ENCODE results near the gene RCBTB2. TPM values are rescaled to one million over a fixed set of nuclear protein-coding genes. Genes with fewer than 3 reads are reported as not detected.

The RCBTB2 gene
- total RNA-seq, 3 donors from 2014 or later: 10.8 to 16.1 (median 14.9) TPM

DNA sequence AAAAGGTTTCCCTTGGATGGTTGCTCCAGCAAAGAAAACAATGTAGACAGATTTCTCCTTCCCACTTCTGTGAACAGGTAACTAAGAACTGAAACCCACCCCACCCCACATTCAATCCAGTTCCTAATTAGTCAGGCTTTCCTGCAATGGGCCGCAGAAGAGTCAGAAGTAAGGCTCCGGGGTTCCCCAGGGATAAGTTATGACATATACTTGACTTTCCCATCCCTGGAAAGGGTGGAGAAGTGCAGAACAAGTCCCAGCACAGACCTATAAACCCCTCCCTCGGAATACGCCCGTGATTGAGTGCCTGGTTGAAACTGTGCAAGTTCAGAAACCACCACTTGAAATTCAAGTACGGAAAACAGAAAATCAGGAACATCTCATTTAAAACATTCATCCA is 24.9 kb downstream of the RCBTB2 start:
- no peaks in the 10 kb centered on the region for H3K36me3 ChIP-seq
- no peak overlapping the region for H3K4me3 ChIP-seq
- H3K9me3 ChIP-seq: no peaks in the 10 kb centered on the region
- DNase-seq (ENCODE audit: low spot score in 2 of 2): no peak
- no peak for TF ChIP-seq POLR2A (IDR thresholded peaks at IDR 0.05)
- TF ChIP-seq CTCF (IDR thresholded peaks at IDR 0.05): no peak
- no peaks in the 10 kb centered on the region for H3K27me3 ChIP-seq
- intact Hi-C loops (cut with DNase I; ENCODE audit: low total_unique reads): no loop called here
- H3K27ac ChIP-seq: peak overlapping the region in 1 of 2 donors; percentile 85
- peaks cover 0 to 9% of the 10 kb centered on the region in 2 donors for H3K4me1 ChIP-seq

- Histone ChIP-seq H3K9me3 (no peaks in the 10 kb centered on the region), H3K4me3 (no peak overlapping the region), H3K27me3 (no peaks in the 10 kb centered on the region), H3K36me3 (no peaks in the 10 kb centered on the region), H3K4me1 (peaks cover 0 to 9% of the 10 kb centered on the region in 2 donors), H3K27ac (peak overlapping the region; percentile 85 to 92)
- TF ChIP-seq POLR2AphosphoS5 (IDR thresholded peaks at IDR 0.05) (peak in 1 of 3 donors; percentile 18), CTCF (IDR thresholded peaks at IDR 0.05) (no peak), POLR2A (IDR thresholded peaks at IDR 0.05) (no peak)
- peak in 1 of 2 donors; percentile 88 for DNase-seq (ENCODE audit: low spot score in 2 of 2)
- intact Hi-C loops (cut with DNase I; ENCODE audit: low total_unique reads): no loop called here
Measured at GRCh38 chr13:48507021-48507420, 25.9 kb downstream of the RCBTB2 start.

- DNase-seq (ENCODE audit: low spot score in 2 of 2): no peak
- Histone ChIP-seq H3K27me3 (no peaks in the 10 kb centered on the region), H3K4me3 (peak overlapping the region in 2 of 3 donors; percentile 3 to 37), H3K36me3 (no peaks in the 10 kb centered on the region), H3K9me3 (no peaks in the 10 kb centered on the region), H3K27ac (peak overlapping the region; percentile 85 to 92), H3K4me1 (peaks cover 0 to 9% of the 10 kb centered on the region in 2 donors)
- no peak for TF ChIP-seq POLR2A (IDR thresholded peaks at IDR 0.05)
- TF ChIP-seq CTCF (IDR thresholded peaks at IDR 0.05): no peak
- TF ChIP-seq POLR2AphosphoS5 (IDR thresholded peaks at IDR 0.05): no peak
- intact Hi-C loops (cut with DNase I; ENCODE audit: low total_unique reads): no loop called here
Measured at GRCh38 chr13:48506092-48506701, 26.7 kb downstream of the RCBTB2 start.

DNA sequence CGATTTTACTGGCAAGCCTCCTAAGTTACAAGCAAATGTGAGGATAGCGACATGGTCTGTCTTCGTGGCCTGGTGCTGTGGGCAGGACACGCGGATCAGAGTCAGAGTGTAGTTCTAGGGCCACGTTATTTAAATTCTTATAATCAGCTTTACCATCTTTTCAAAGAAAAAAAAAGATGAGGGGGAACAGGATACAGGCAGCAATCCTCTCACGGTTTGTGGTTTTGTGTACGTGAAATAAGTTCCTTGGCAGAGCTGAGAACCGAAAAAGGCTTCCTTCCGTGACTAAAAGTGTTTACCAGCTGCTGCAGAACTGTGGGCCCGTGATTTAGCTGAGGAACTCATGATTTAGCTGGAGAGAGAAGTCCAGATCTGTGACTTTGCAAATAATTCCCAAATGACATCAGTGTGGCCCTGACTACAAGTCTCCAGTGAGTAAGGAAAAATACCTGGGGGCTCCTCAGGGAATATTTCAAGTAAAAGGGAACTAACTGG is 27.2 kb downstream of the RCBTB2 start:
- no peak for TF ChIP-seq CTCF (IDR thresholded peaks at IDR 0.05)
- TF ChIP-seq POLR2AphosphoS5 (IDR thresholded peaks at IDR 0.05): no peak
- TF ChIP-seq POLR2A (IDR thresholded peaks at IDR 0.05): no peak
- Histone ChIP-seq H3K27me3 (no peaks in the 10 kb centered on the region), H3K36me3 (no peaks in the 10 kb centered on the region), H3K27ac (peak overlapping the region; percentile 85 to 92), H3K4me1 (peaks cover 0 to 9% of the 10 kb centered on the region in 2 donors), H3K4me3 (peak overlapping the region in 1 of 3 donors; percentile 37), H3K9me3 (no peaks in the 10 kb centered on the region)
- intact Hi-C loops (cut with DNase I; ENCODE audit: low total_unique reads): no loop called here
- DNase-seq (ENCODE audit: low spot score in 2 of 2): no peak

DNA sequence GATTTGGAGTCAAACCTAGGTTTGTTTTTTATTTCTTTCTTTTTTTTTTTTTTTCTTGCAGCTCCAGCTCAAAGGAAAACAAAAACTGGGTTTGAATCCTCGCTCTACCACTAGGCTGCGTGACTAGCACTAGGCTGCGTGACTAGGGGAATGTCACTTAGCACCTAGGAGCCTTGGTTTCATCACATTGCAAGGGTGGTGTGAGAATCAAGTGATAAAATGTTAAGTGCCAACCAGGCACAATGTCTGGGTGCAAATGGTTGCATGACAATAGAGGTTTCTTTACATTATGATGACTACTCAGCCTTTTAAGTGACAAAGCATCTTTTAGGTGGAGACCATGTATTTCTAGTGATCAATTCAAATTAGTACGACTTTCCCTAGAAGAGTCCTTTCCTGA is 27.9 kb downstream of the RCBTB2 start:
- H3K36me3 ChIP-seq: no peaks in the 10 kb centered on the region
- TF ChIP-seq POLR2A (IDR thresholded peaks at IDR 0.05): no peak
- TF ChIP-seq POLR2AphosphoS5 (IDR thresholded peaks at IDR 0.05): no peak
- intact Hi-C loops (cut with DNase I; ENCODE audit: low total_unique reads): no loop called here
- no peak overlapping the region for H3K4me3 ChIP-seq
- H3K4me1 ChIP-seq: peaks cover 0 to 9% of the 10 kb centered on the region in 2 donors
- no peak for DNase-seq (ENCODE audit: low spot score in 2 of 2)
- no peaks in the 10 kb centered on the region for H3K27me3 ChIP-seq
- peak overlapping the region; percentile 85 to 92 for H3K27ac ChIP-seq
- no peaks in the 10 kb centered on the region for H3K9me3 ChIP-seq

Data from breast epithelium (tissue), 4 donors.